IMR-90 (cell line): ENCODE data around the gene FPR3. TPM values are rescaled to one million over a fixed set of nuclear protein-coding genes. Genes with fewer than 3 reads are reported as not detected.

ENCODE experiments used
- ATAC-seq: fragments of 200-7000 bp; cut with Tn5 transposase; 2 replicates; pipeline ENCODE4 v1.9.1; 2020; ENCODE audit warnings: low read depth, mild to moderate bottlenecking, moderate library complexity
- BruUV-seq: library from RNA; stranded (reverse); fragments of 400-500 nt; replicated peaks from 2 replicates; lab custom pipeline; 2021; lab: Mats Ljungman, UMichigan
- CTCF ChIA-PET: fragments of 300-600 bp; formaldehyde crosslinking; extraction: SDS; loops from one replicate; lab custom pipeline; 2021; ENCODE audit warnings: antibody characterized with exemption; lab: Yijun Ruan, JAX
- POLR2A ChIA-PET: fragments of 300-600 bp; sonication (Branson Sonifier 250); formaldehyde crosslinking; loops from one replicate; lab custom pipeline; 2022; ENCODE audit warnings: antibody characterized with exemption; ENCODE audit not compliant: unreplicated experiment; lab: Charles Lee
- DNase-seq: peaks from one replicate; pipeline ENCODE4 v3.0.0; 2013
- H2AFZ ChIP-seq: replicated peaks from 2 replicates; pipeline ENCODE3; 2013; ENCODE audit warnings: low read length, mild to moderate bottlenecking; ENCODE audit not compliant: poor library complexity
- H2AK5ac ChIP-seq: 2 replicates; pipeline ENCODE4 v1.6.1; 2013; ENCODE audit warnings: low read depth, low read length, inconsistent platforms
- H2AK9ac ChIP-seq: replicated peaks from 2 replicates; pipeline ENCODE3; 2013; ENCODE audit warnings: mild to moderate bottlenecking, low read depth, low read length, moderate library complexity; ENCODE audit not compliant: poor library complexity
- H2BK120ac ChIP-seq: 2 replicates; pipeline ENCODE4 v1.6.1; 2013; ENCODE audit warnings: low read depth, low read length, inconsistent platforms
- H2BK15ac ChIP-seq: 3 replicates; pipeline ENCODE4 v1.6.1; 2013; ENCODE audit warnings: low read depth, low read length, inconsistent platforms
- H2BK20ac ChIP-seq: 2 replicates; pipeline ENCODE4 v1.6.1; 2013; ENCODE audit warnings: low read depth, mild to moderate bottlenecking, inconsistent platforms, low read length, moderate library complexity
- H2BK5ac ChIP-seq: 2 replicates; pipeline ENCODE4 v1.6.1; 2013; ENCODE audit warnings: mild to moderate bottlenecking, low read depth, low read length, inconsistent platforms; ENCODE audit not compliant: poor library complexity, severe bottlenecking
- H3K14ac ChIP-seq: replicated peaks from 2 replicates; pipeline ENCODE4 v1.6.1; 2013; ENCODE audit warnings: low read depth, low read length, inconsistent platforms
- H3K18ac ChIP-seq: 2 replicates; pipeline ENCODE4 v1.6.1; 2013; ENCODE audit warnings: low read depth, low read length, control low read depth
- H3K23ac ChIP-seq: 2 replicates; pipeline ENCODE4 v1.6.1; 2013; ENCODE audit warnings: low read depth, low read length, inconsistent platforms
- H3K27ac ChIP-seq: 2 replicates; pipeline ENCODE4 v1.5.1; 2013; ENCODE audit warnings: mild to moderate bottlenecking, control low read depth, low read length; ENCODE audit not compliant: insufficient read depth
- H3K27me3 ChIP-seq: 2 replicates; pipeline ENCODE4 v1.6.1; 2013; ENCODE audit warnings: low read length; ENCODE audit not compliant: control insufficient read depth, insufficient read depth
- H3K36me3 ChIP-seq: 2 replicates; pipeline ENCODE4 v1.6.1; 2013; ENCODE audit warnings: low read length, mixed read lengths; ENCODE audit not compliant: control insufficient read depth, insufficient read depth
- H3K4ac ChIP-seq: 2 replicates; pipeline ENCODE4 v1.6.1; 2013; ENCODE audit warnings: low read depth, low read length, inconsistent platforms
- H3K4me1 ChIP-seq: 2 replicates; pipeline ENCODE4 v1.6.1; 2013; ENCODE audit warnings: low read length, mixed read lengths; ENCODE audit not compliant: control insufficient read depth, insufficient read depth
- H3K4me2 ChIP-seq: 2 replicates; pipeline ENCODE4 v1.6.1; 2013; ENCODE audit warnings: low read depth, mild to moderate bottlenecking, control low read depth, low read length, moderate library complexity
- H3K4me3 ChIP-seq: 2 replicates; pipeline ENCODE4 v1.5.1; 2013; ENCODE audit warnings: low read depth, mild to moderate bottlenecking, control low read depth, low read length, moderate library complexity; ENCODE audit not compliant: insufficient read depth
- H3K56ac ChIP-seq: 2 replicates; pipeline ENCODE4 v1.6.1; 2013; ENCODE audit warnings: low read length, inconsistent platforms; ENCODE audit not compliant: insufficient read depth; ENCODE audit errors: extremely low read depth
- H3K79me1 ChIP-seq, 2 experiments: 2 replicates each; pipeline ENCODE4 v1.6.1; 2013; ENCODE audit warnings: low read length in 2 of 2, inconsistent platforms in 1 of 2, low read depth in 1 of 2
- H3K9ac ChIP-seq: 2 replicates; pipeline ENCODE4 v1.6.1; 2013; ENCODE audit warnings: low read depth, low read length, control low read depth
- H3K9me1 ChIP-seq: 2 replicates; pipeline ENCODE4 v1.6.1; 2013; ENCODE audit warnings: low read length, inconsistent platforms; ENCODE audit not compliant: insufficient read depth
- H3K9me3 ChIP-seq: 2 replicates; pipeline ENCODE4 v1.6.1; 2013; ENCODE audit warnings: low read length; ENCODE audit not compliant: control insufficient read depth, insufficient read depth
- H4K20me1 ChIP-seq: 2 replicates; pipeline ENCODE4 v1.6.1; 2013; ENCODE audit warnings: low read length, inconsistent platforms; ENCODE audit not compliant: insufficient read depth
- H4K5ac ChIP-seq: 2 replicates; pipeline ENCODE4 v1.6.1; 2013; ENCODE audit warnings: mild to moderate bottlenecking, low read depth, low read length, control low read depth
- H4K8ac ChIP-seq, 2 experiments: 2 replicates each; pipeline ENCODE4 v1.6.1; 2013; ENCODE audit warnings: low read depth in 2 of 2, low read length in 2 of 2, control low read depth in 1 of 2, inconsistent platforms in 1 of 2
- H4K91ac ChIP-seq: 2 replicates; pipeline ENCODE4 v1.6.1; 2013; ENCODE audit warnings: low read depth, low read length, inconsistent platforms; ENCODE audit not compliant: insufficient read depth
- BHLHE40 ChIP-seq: fragments of 150-350 bp; IDR thresholded peaks from 2 replicates; pipeline ENCODE4 v1.6.1; 2016; ENCODE audit warnings: mild to moderate bottlenecking, low read depth, low read length
- CEBPB ChIP-seq: IDR thresholded peaks from 2 replicates; pipeline ENCODE4 v1.6.1; 2012; ENCODE audit warnings: low read depth, low read length, improper control_type of control experiment
- CHD1 ChIP-seq: IDR thresholded peaks from 2 replicates; pipeline ENCODE4 v1.6.1; 2012; ENCODE audit warnings: low read depth, low read length, improper control_type of control experiment
- FOS ChIP-seq: fragments of 150-350 bp; IDR thresholded peaks from 2 replicates; pipeline ENCODE4 v1.6.1; 2016; ENCODE audit warnings: low read depth, low read length
- MAFK ChIP-seq: IDR thresholded peaks from 2 replicates; pipeline ENCODE4 v1.6.1; 2012; ENCODE audit warnings: low read depth, low read length, improper control_type of control experiment
- MAZ ChIP-seq: IDR thresholded peaks from 2 replicates; pipeline ENCODE4 v1.6.1; 2012; ENCODE audit warnings: low read depth, mild to moderate bottlenecking, low read length, improper control_type of control experiment, moderate library complexity, borderline replicate concordance
- MXI1 ChIP-seq: IDR thresholded peaks from 2 replicates; pipeline ENCODE4 v1.6.1; 2012; ENCODE audit warnings: low read depth, mild to moderate bottlenecking, low read length, moderate library complexity, borderline replicate concordance
- NFE2L2 ChIP-seq: fragments of 150-350 bp; IDR thresholded peaks from 2 replicates; pipeline ENCODE4 v1.6.1; 2016; ENCODE audit warnings: low read depth, mild to moderate bottlenecking, low read length
- POLR2A ChIP-seq: IDR thresholded peaks from 2 replicates; pipeline ENCODE4 v1.6.1; 2012; ENCODE audit warnings: mild to moderate bottlenecking, low read depth, low read length
- RAD21 ChIP-seq: IDR thresholded peaks from 2 replicates; pipeline ENCODE4 v1.6.1; 2012; ENCODE audit warnings: low read length, improper control_type of control experiment
- RCOR1 ChIP-seq: IDR thresholded peaks from 2 replicates; pipeline ENCODE4 v1.6.1; 2012; ENCODE audit warnings: mild to moderate bottlenecking, low read length, improper control_type of control experiment; ENCODE audit not compliant: insufficient replicate concordance
- RFX5 ChIP-seq: IDR thresholded peaks from 2 replicates; pipeline ENCODE4 v1.8.0; 2012; ENCODE audit warnings: low read depth, mild to moderate bottlenecking, low read length, moderate library complexity
- SMC3 ChIP-seq: fragments of 150-350 bp; IDR thresholded peaks from 2 replicates; pipeline ENCODE4 v1.6.1; 2016; ENCODE audit warnings: low read depth, mild to moderate bottlenecking, antibody characterized with exemption, low read length, moderate library complexity
- WGBS, 2 experiments: methylation state at CpG; one replicate each; pipeline versions ENCODE4 v1.1.5 to v1.1.7; 2013; ENCODE audit warnings: missing lambda C conversion rate in 2 of 2; ENCODE audit not compliant: insufficient read length in 1 of 2; ENCODE audit errors: extremely low coverage in 2 of 2; 5-methylcytosine and 5-hydroxymethylcytosine counted together
- dilution Hi-C: fragments of 300-500 bp; cut with HindIII; formaldehyde crosslinking; loops from one replicate; pipeline ENCODE4 v1.14.3; 2018; ENCODE audit warnings: low sequenced_read_pairs; ENCODE audit not compliant: unreplicated experiment
- in situ Hi-C: fragments of 300-500 bp; cut with MboI; formaldehyde crosslinking; loops from 3 replicates; pipeline ENCODE4 v1.14.3; 2019; ENCODE audit warnings: low sequenced_read_pairs, inconsistent platforms, mixed read lengths
- intact Hi-C: fragments of 100-400 bp; cut with micrococcal nuclease; formaldehyde crosslinking; loops from 2 replicates; pipeline ENCODE4 v1.10.0; 2022
- polyA plus RNA-seq, 3 experiments: library from polyadenylated mRNA; depleted of rRNA; stranded (reverse); fragments of >200 nt; gene quantifications; 2 replicates each; pipeline ENCODE4 v1.2.3, GENCODE V29; 2012; ENCODE audit warnings: low replicate concordance in 1 of 3
- total RNA-seq: library from RNA; depleted of rRNA; stranded (reverse); fragments of >200 nt; gene quantifications from 2 replicates; pipeline ENCODE4 v1.2.3, GENCODE V29; 2012
- TF ChIP-seq, protein P1 (sequence below): conservative IDR thresholded peaks from 2 replicates; pipeline ENCODE4 v1.5.1; 2012; ENCODE audit warnings: mild to moderate bottlenecking, low read depth, low read length, improper control_type of control experiment
- TF ChIP-seq, protein P2 (sequence below): fragments of 150-350 bp; IDR thresholded peaks from 2 replicates; pipeline ENCODE4 v1.6.1; 2017; ENCODE audit warnings: mild to moderate bottlenecking, antibody characterized with exemption, low read length, low read depth
- TF ChIP-seq, protein P3 (sequence below): fragments of 150-350 bp; IDR thresholded peaks from 2 replicates; pipeline ENCODE4 v1.6.1; 2016; ENCODE audit warnings: low read depth, mild to moderate bottlenecking, low read length, moderate library complexity, borderline replicate concordance

The FPR3 gene
- total and polyA plus RNA-seq, 2 of the 4 experiments (the other 2 are of a cell fraction): not detected

DNA sequence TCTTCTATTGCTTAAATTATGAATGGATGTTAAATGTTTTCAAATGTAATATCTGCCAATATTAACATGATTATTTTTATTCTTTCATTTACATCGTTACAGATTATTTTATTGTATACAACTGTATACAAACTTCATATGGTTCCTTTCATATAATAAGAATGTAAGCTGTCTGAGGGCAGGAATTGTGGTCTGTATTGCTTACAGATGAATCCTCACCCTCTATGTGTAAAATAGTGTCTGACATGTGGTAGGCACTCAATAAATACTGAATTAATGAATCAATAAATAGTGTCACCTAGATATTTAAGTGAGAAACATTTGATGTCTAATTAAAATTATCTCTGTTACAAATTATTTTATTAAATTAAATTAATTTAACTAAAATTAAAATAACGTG is 7.8 kb downstream of the FPR3 start:
- intact Hi-C loops (no loop called here), dilution Hi-C loops (no loop called here), in situ Hi-C loops (no loop called here)
- TF ChIP-seq, protein P1, sequence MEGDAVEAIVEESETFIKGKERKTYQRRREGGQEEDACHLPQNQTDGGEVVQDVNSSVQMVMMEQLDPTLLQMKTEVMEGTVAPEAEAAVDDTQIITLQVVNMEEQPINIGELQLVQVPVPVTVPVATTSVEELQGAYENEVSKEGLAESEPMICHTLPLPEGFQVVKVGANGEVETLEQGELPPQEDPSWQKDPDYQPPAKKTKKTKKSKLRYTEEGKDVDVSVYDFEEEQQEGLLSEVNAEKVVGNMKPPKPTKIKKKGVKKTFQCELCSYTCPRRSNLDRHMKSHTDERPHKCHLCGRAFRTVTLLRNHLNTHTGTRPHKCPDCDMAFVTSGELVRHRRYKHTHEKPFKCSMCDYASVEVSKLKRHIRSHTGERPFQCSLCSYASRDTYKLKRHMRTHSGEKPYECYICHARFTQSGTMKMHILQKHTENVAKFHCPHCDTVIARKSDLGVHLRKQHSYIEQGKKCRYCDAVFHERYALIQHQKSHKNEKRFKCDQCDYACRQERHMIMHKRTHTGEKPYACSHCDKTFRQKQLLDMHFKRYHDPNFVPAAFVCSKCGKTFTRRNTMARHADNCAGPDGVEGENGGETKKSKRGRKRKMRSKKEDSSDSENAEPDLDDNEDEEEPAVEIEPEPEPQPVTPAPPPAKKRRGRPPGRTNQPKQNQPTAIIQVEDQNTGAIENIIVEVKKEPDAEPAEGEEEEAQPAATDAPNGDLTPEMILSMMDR: no peak
- no peak for TF ChIP-seq RAD21
- TF ChIP-seq NFE2L2: no peak
- TF ChIP-seq, protein P2, sequence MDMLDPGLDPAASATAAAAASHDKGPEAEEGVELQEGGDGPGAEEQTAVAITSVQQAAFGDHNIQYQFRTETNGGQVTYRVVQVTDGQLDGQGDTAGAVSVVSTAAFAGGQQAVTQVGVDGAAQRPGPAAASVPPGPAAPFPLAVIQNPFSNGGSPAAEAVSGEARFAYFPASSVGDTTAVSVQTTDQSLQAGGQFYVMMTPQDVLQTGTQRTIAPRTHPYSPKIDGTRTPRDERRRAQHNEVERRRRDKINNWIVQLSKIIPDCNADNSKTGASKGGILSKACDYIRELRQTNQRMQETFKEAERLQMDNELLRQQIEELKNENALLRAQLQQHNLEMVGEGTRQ: no peak
- TF ChIP-seq, protein P3, sequence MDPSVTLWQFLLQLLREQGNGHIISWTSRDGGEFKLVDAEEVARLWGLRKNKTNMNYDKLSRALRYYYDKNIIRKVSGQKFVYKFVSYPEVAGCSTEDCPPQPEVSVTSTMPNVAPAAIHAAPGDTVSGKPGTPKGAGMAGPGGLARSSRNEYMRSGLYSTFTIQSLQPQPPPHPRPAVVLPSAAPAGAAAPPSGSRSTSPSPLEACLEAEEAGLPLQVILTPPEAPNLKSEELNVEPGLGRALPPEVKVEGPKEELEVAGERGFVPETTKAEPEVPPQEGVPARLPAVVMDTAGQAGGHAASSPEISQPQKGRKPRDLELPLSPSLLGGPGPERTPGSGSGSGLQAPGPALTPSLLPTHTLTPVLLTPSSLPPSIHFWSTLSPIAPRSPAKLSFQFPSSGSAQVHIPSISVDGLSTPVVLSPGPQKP: no peak
- TF ChIP-seq CEBPB: no peak
- TF ChIP-seq MXI1: no peak
- TF ChIP-seq BHLHE40: no peak
- TF ChIP-seq POLR2A: no peak
- no peak for TF ChIP-seq MAZ
- TF ChIP-seq FOS: no peak
- TF ChIP-seq MAFK: no peak
- TF ChIP-seq CHD1: no peak
- TF ChIP-seq RFX5: no peak
- no peak for TF ChIP-seq SMC3
- no peak for TF ChIP-seq RCOR1
- H4K8ac ChIP-seq: no peak overlapping the region
- DNase-seq (no peak), ATAC-seq (no peak)
- no peak overlapping the region for H2BK120ac ChIP-seq
- H3K9ac ChIP-seq: no peak overlapping the region
- no peaks in the 10 kb centered on the region for H3K27me3 ChIP-seq
- H3K79me1 ChIP-seq: no peaks in the 10 kb centered on the region
- H3K56ac ChIP-seq: no peak overlapping the region
- no peak overlapping the region for H2BK20ac ChIP-seq
- H3K14ac ChIP-seq: no peak overlapping the region
- H3K18ac ChIP-seq: no peak overlapping the region
- H3K9me1 ChIP-seq: no peaks in the 10 kb centered on the region
- CTCF ChIA-PET: interaction anchor here (0.7 kb wide), 1 partner anchor 26 kb away, joined by 4 read pairs; no protein-coding TSS in a partner anchor
- no peak overlapping the region for H3K4me3 ChIP-seq
- H3K4me2 ChIP-seq: no peak overlapping the region
- no peak overlapping the region for H2AK9ac ChIP-seq
- H4K91ac ChIP-seq: no peak overlapping the region
- no peak overlapping the region for H2BK15ac ChIP-seq
- H2BK5ac ChIP-seq: no peak overlapping the region
- no peak overlapping the region for H3K27ac ChIP-seq
- H4K20me1 ChIP-seq: no peaks in the 10 kb centered on the region
- H2AFZ ChIP-seq: no peak overlapping the region
- POLR2A ChIA-PET: no interaction called here
- no peak overlapping the region for H3K23ac ChIP-seq
- H4K5ac ChIP-seq: no peak overlapping the region
- no peaks in the 10 kb centered on the region for H3K9me3 ChIP-seq
- no peak overlapping the region for H2AK5ac ChIP-seq
- peaks cover 5% of the 10 kb centered on the region for H3K4me1 ChIP-seq
- WGBS, 2 experiments: no CpG with 5 or more reads among the region's 2 CpGs
- BruUV-seq: no TSS peak
- H3K4ac ChIP-seq: no peak overlapping the region
- H3K36me3 ChIP-seq: no peaks in the 10 kb centered on the region
